GM12878 (cell line): ENCODE data around the gene LDLRAD4. TPM values are rescaled to one million over a fixed set of nuclear protein-coding genes. Genes with fewer than 3 reads are reported as not detected.

ENCODE experiments used
- ATAC-seq: fragments of 200-7000 bp; cut with Tn5 transposase; 3 replicates; pipeline ENCODE4 v1.9.1; 2020; ENCODE audit warnings: mild to moderate bottlenecking, moderate library complexity
- BruUV-seq: library from RNA; stranded (reverse); fragments of 400-500 nt; replicated peaks from 2 replicates; lab custom pipeline; 2021; lab: Mats Ljungman, UMichigan
- CTCF ChIA-PET: fragments of 300-600 bp; sonication (Branson Sonifier 250); formaldehyde crosslinking; extraction: SDS; loops from one replicate; lab custom pipeline; 2021; ENCODE audit warnings: inconsistent platforms; lab: Yijun Ruan, JAX
- POLR2A ChIA-PET: fragments of 350-600 bp; formaldehyde crosslinking; extraction: SDS; loops from one replicate; lab custom pipeline; 2021; ENCODE audit warnings: inconsistent platforms; lab: Charles Lee
- RAD21 ChIA-PET: fragments of 300-600 bp; sonication (Branson Sonifier 250); formaldehyde crosslinking; loops from one replicate; lab custom pipeline; 2023; ENCODE audit warnings: antibody characterized with exemption; ENCODE audit not compliant: unreplicated experiment; lab: Charles Lee
- SMC1A ChIA-PET: fragments of 300-600 bp; sonication (Branson Sonifier 250); formaldehyde crosslinking; loops from one replicate; lab custom pipeline; 2023; ENCODE audit not compliant: unreplicated experiment, uncharacterized antibody; lab: Charles Lee
- DNase-seq: peaks from one replicate; pipeline ENCODE4 v3.0.0-alpha.2; 2011; ENCODE audit warnings: low read depth, low spot score
- FAIRE-seq: peaks from 3 replicates; lab custom pipeline; 2011; peaks lifted over from hg19 to GRCh38; lab: Jason Lieb, UNC
- H2AFZ ChIP-seq: 2 replicates; pipeline ENCODE4 v1.6.0; 2011; ENCODE audit warnings: low read depth, low read length, control low read depth; ENCODE audit not compliant: control insufficient read depth
- H3K27ac ChIP-seq: 2 replicates; pipeline ENCODE4 v1.5.1; 2011; ENCODE audit warnings: control low read depth; ENCODE audit not compliant: control insufficient read depth, insufficient read depth
- H3K27me3 ChIP-seq, 2 experiments: replicated peaks in 1 of 2; 2 replicates each; pipeline versions ENCODE4 v1.6.0 to v1.6.1; 2011; ENCODE audit warnings: low read length in 1 of 2; ENCODE audit not compliant: control insufficient read depth in 2 of 2, insufficient read depth in 2 of 2
- H3K36me3 ChIP-seq, 2 experiments: 2 replicates each; pipeline ENCODE4 v1.5.1; 2011; ENCODE audit warnings: low read length in 1 of 2; ENCODE audit not compliant: control insufficient read depth in 2 of 2, insufficient read depth in 2 of 2
- H3K4me1 ChIP-seq: 2 replicates; pipeline ENCODE4 v1.6.1; 2011; ENCODE audit warnings: mild to moderate bottlenecking, low read length, moderate library complexity, mixed read lengths; ENCODE audit not compliant: control insufficient read depth, insufficient read depth
- H3K4me2 ChIP-seq: 2 replicates; pipeline ENCODE4 v1.6.0; 2011; ENCODE audit warnings: control low read depth; ENCODE audit not compliant: control insufficient read depth, insufficient read depth
- H3K4me3 ChIP-seq: fragments of 200-600 bp; sonication (generic); 2 replicates; pipeline ENCODE4 v1.5.1; 2016
- H3K79me2 ChIP-seq: 2 replicates; pipeline ENCODE4 v1.6.0; 2011; ENCODE audit warnings: low read length; ENCODE audit not compliant: control insufficient read depth, insufficient read depth
- H3K9ac ChIP-seq: 2 replicates; pipeline ENCODE4 v1.8.0; 2011; ENCODE audit warnings: low read length, control low read depth, mixed read lengths; ENCODE audit not compliant: control insufficient read depth, insufficient read depth
- H3K9me3 ChIP-seq: replicated peaks from 3 replicates; pipeline ENCODE4 v1.5.1; 2011; ENCODE audit warnings: mild to moderate bottlenecking, low read length; ENCODE audit not compliant: control insufficient read depth, insufficient read depth
- H4K20me1 ChIP-seq: 2 replicates; pipeline ENCODE4 v1.6.0; 2011; ENCODE audit not compliant: control insufficient read depth, insufficient read depth
- CEBPB ChIP-seq, 2 experiments: fragments of 150-350 bp in 1 of 2; IDR thresholded peaks; 2 replicates each; pipeline ENCODE4 v1.6.1; 2012 to 2014; ENCODE audit warnings: low read depth in 2 of 2, low read length in 2 of 2, borderline replicate concordance in 1 of 2, inconsistent platforms in 1 of 2
- E2F8 ChIP-seq: fragments of 450-650 bp; IDR thresholded peaks from 2 replicates; pipeline ENCODE4 v1.6.1; 2018; ENCODE audit warnings: mild to moderate bottlenecking, low read depth, moderate library complexity; ENCODE audit not compliant: partially characterized antibody
- FOXM1 ChIP-seq: IDR thresholded peaks from 2 replicates; pipeline ENCODE4 v1.6.1; 2012; ENCODE audit warnings: low read depth, mild to moderate bottlenecking, inconsistent platforms, low read length, moderate library complexity
- GABPA ChIP-seq: IDR thresholded peaks from 2 replicates; pipeline ENCODE4 v1.6.1; 2014; ENCODE audit warnings: antibody characterized with exemption, low read depth, mild to moderate bottlenecking, inconsistent platforms
- GATAD2B ChIP-seq: fragments of 450-650 bp; conservative IDR thresholded peaks from 2 replicates; pipeline ENCODE4 v1.6.1; 2017; ENCODE audit warnings: low read depth, mild to moderate bottlenecking, moderate library complexity
- KLF5 ChIP-seq: fragments of 450-650 bp; IDR thresholded peaks from 2 replicates; pipeline ENCODE4 v1.6.1; 2014; ENCODE audit warnings: mild to moderate bottlenecking; ENCODE audit not compliant: partially characterized antibody
- MEF2A ChIP-seq: IDR thresholded peaks from 2 replicates; pipeline ENCODE4 v1.6.1; 2011; ENCODE audit warnings: low read depth, mild to moderate bottlenecking, low read length, moderate library complexity; ENCODE audit not compliant: insufficient read depth
- NFYB ChIP-seq: IDR thresholded peaks from 2 replicates; pipeline ENCODE4 v1.6.1; 2011; ENCODE audit warnings: low read depth, mild to moderate bottlenecking, low read length, improper control_type of control experiment, moderate library complexity; ENCODE audit not compliant: insufficient read depth
- NR2F1 ChIP-seq: fragments of 450-650 bp; conservative IDR thresholded peaks from 2 replicates; pipeline ENCODE4 v1.6.1; 2017; ENCODE audit warnings: mild to moderate bottlenecking
- NRF1 ChIP-seq: conservative IDR thresholded peaks from 2 replicates; pipeline ENCODE4 v1.6.1; 2011; ENCODE audit warnings: mild to moderate bottlenecking, low read depth, low read length, improper control_type of control experiment
- PAX5 ChIP-seq: IDR thresholded peaks from 2 replicates; pipeline ENCODE4 v1.6.1; 2011; ENCODE audit warnings: low read depth, low read length, borderline replicate concordance
- PRDM15 ChIP-seq: fragments of 450-650 bp; formaldehyde crosslinking; IDR thresholded peaks from 2 replicates; pipeline ENCODE4 v1.4.0; 2020; ENCODE audit warnings: mild to moderate bottlenecking, moderate library complexity
- RCOR1 ChIP-seq: conservative IDR thresholded peaks from 2 replicates; pipeline ENCODE4 v1.6.1; 2012; ENCODE audit warnings: low read depth, low read length, improper control_type of control experiment
- RFX5 ChIP-seq: IDR thresholded peaks from 2 replicates; pipeline ENCODE4 v1.6.1; 2011; ENCODE audit warnings: low read depth, low read length, improper control_type of control experiment
- ZNF24 ChIP-seq: fragments of 450-650 bp; IDR thresholded peaks from 2 replicates; pipeline ENCODE4 v1.6.1; 2017; ENCODE audit warnings: antibody characterized with exemption, mild to moderate bottlenecking
- WGBS: methylation state at CpG from one replicate; pipeline ENCODE4 v1.1.6; 2016; ENCODE audit warnings: low lambda C conversion rate; ENCODE audit not compliant: insufficient replicate concordance, insufficient coverage; ENCODE audit errors: missing lambda C conversion rate; 5-methylcytosine and 5-hydroxymethylcytosine counted together
- in situ Hi-C: fragments of 300-500 bp; cut with MboI; formaldehyde crosslinking; loops from 9 replicates; pipeline ENCODE4 v1.14.3; 2018; ENCODE audit warnings: mixed read lengths
- intact Hi-C: fragments of 100-400 bp; cut with micrococcal nuclease; formaldehyde crosslinking; loops from one replicate; pipeline ENCODE4 v1.14.2; 2022; ENCODE audit not compliant: unreplicated experiment
- polyA plus RNA-seq, 11 experiments: library from polyadenylated mRNA; depleted of rRNA in 4 of 11; unstranded in 6 of 11; stranded (reverse) in 5 of 11; fragments of >200 nt; fragmentation: Nextera tagmentation in 4 of 11; fragmentation: Illumina TruSeq in 1 of 11; extraction: Ambion mirVana in 4 of 11; extraction: Trizol in 1 of 11; gene quantifications; 1 replicate in 1 of 11; 2 replicates in 10 of 11; pipeline versions ENCODE4 v1.2.1 to v1.2.3, GENCODE V29; 2011 to 2016; ENCODE audit warnings: inconsistent platforms in 2 of 11, missing spikeins in 2 of 11, low read depth in 1 of 11
- total RNA-seq, 4 experiments: library from RNA; depleted of rRNA in 3 of 4; stranded (reverse); fragments of >200 nt in 3 of 4; fragmentation: Illumina TruSeq in 1 of 4; extraction: Trizol in 1 of 4; gene quantifications; 2 replicates each; pipeline versions ENCODE4 v1.2.1 to v1.2.3, GENCODE V29; 2013 to 2021

Gene LDLRAD4
- total and polyA plus RNA-seq, 10 of the 15 experiments (the other 5 are each of a cell fraction or from before 2014, with no cell fraction given), result 2.7 to 16.8 (median 11.2) TPM

- TF ChIP-seq E2F8 (no peak), ZNF24 (no peak)
These were observed 90.6 kb downstream of the LDLRAD4 start (continued) for GRCh38 chr18:13309031-13309747.

- no TSS peak for BruUV-seq
- CTCF ChIA-PET, result no interaction called here
- in situ Hi-C loops (no loop called here), intact Hi-C loops (no loop called here)
- Histone ChIP-seq H3K4me3 (no peak overlapping the region), H3K36me3 (no peaks in the 10 kb centered on the region), H4K20me1 (no peaks in the 10 kb centered on the region), H3K4me2 (no peak overlapping the region), H2AFZ (no peak overlapping the region), H3K9ac (no peak overlapping the region), H3K9me3 (no peaks in the 10 kb centered on the region), H3K4me1 (no peaks in the 10 kb centered on the region), H3K79me2 (no peaks in the 10 kb centered on the region), H3K27me3 (no peaks in the 10 kb centered on the region), H3K27ac (no peak overlapping the region)
- SMC1A ChIA-PET, result no interaction called here
- ATAC-seq (no peak), DNase-seq (no peak), FAIRE-seq (no peak)
- WGBS, result 45% methylated on average over 12 of the region's 13 CpGs
- RAD21 ChIA-PET, result interaction anchor here (0.6 kb wide), 1 partner anchor 1460 kb away, joined by 3 read pairs; no protein-coding TSS in a partner anchor
- POLR2A ChIA-PET, result no interaction called here
- TF ChIP-seq RCOR1 (no peak), GABPA (no peak), CEBPB (IDR thresholded peaks at IDR 0.05; ENCODE audit: borderline replicate concordance in 1 of 2, low read depth in 2 of 2, low read length in 2 of 2) (no peak), GATAD2B (no peak), RFX5 (no peak), NR2F1 (no peak), NRF1 (no peak), PAX5 (no peak), MEF2A (no peak), FOXM1 (no peak), NFYB (no peak), KLF5 (no peak), PRDM15 (CRISPR knock-in tag) (no peak)
These were observed 91.4 kb downstream of the LDLRAD4 start for GRCh38 chr18:13309748-13310670.
